ENCODE data around the gene ANKRD39. TPM values are rescaled to one million over a fixed set of nuclear protein-coding genes. Genes with fewer than 3 reads are reported as not detected.
"Not testable (repeated sequence)": the region's sequence is repeated elsewhere in the genome, so short reads cannot be mapped to it uniquely, and the experiment has no call there.

ANKRD39 gene
- total and polyA plus RNA-seq, 2 of the 8 experiments (the other 6 are each of a cell fraction or from before 2014, with no cell fraction given) = 18.5 to 21.3 TPM

- POLR2A ChIA-PET (ENCODE audit: partially characterized antibody) = interaction anchor here (0.6 to 2.3 kb wide), 3 partner anchors 9 to 32 kb away, joined by 3 to 8 read pairs (median 8); no protein-coding TSS in a partner anchor
- FAIRE-seq = not testable (repeated sequence)
- CTCF ChIA-PET (ENCODE audit: partially characterized antibody) = interaction anchor here (0.6 to 4.8 kb wide), 9 partner anchors 9 to 67 kb away, joined by 3 to 22 read pairs (median 5); partner anchors contain the start of gene ANKRD39
Observed at GRCh38 chr2:96889502-96889901, 31.7 kb upstream of the ANKRD39 start.

More at GRCh38 chr2:96889502-96889901, 31.7 kb upstream of the ANKRD39 start:
- H3K36me3 ChIP-seq (ENCODE audit: control insufficient read depth in 2 of 4, insufficient read depth in 4 of 4, low read length in 3 of 4); H4K20me1 ChIP-seq (replicated peaks in 1 of 2; ENCODE audit: control insufficient read depth in 1 of 2, insufficient read depth in 2 of 2, low read length in 2 of 2); H3K79me2 ChIP-seq (ENCODE audit: control insufficient read depth in 1 of 2, insufficient read depth in 2 of 2, low read length in 2 of 2); H2AK5ac ChIP-seq (ENCODE audit: low read depth, low read length); H3K4me1 ChIP-seq (replicated peaks in 1 of 4; ENCODE audit: control insufficient read depth in 3 of 4, insufficient read depth in 4 of 4, low read length in 3 of 4); H3K23ac ChIP-seq (ENCODE audit: insufficient read length); H2BK5ac ChIP-seq (ENCODE audit: low read depth, low read length); H3K9ac ChIP-seq (replicated peaks in 1 of 4; ENCODE audit: extremely low read depth in 1 of 4, low read depth in 3 of 4, low read length in 3 of 4); H2BK12ac ChIP-seq (ENCODE audit: low read depth, low read length); H3K18ac ChIP-seq (ENCODE audit: extremely low read depth, low read length); DNase-seq (ENCODE audit: low read depth in 1 of 2, low spot score in 2 of 2); H3K4me2 ChIP-seq (ENCODE audit: insufficient read depth in 1 of 2, low read depth in 2 of 2, low read length in 2 of 2); H4K91ac ChIP-seq (replicated peaks; ENCODE audit: insufficient read length, low read length); H3K79me1 ChIP-seq (ENCODE audit: low read depth, low read length); H3K14ac ChIP-seq (ENCODE audit: insufficient read length); H2BK120ac ChIP-seq (replicated peaks; ENCODE audit: low read depth, low read length); H4K8ac ChIP-seq (ENCODE audit: extremely low read depth, insufficient read depth, low read length); H3K9me3 ChIP-seq (ENCODE audit: insufficient read depth in 2 of 2, low read depth in 1 of 2, low read length in 1 of 2); H3K23me2 ChIP-seq (ENCODE audit: low read depth, low read length); H2BK20ac ChIP-seq (ENCODE audit: low read length); H2BK15ac ChIP-seq (ENCODE audit: low read length); H3K4me3 ChIP-seq (ENCODE audit: extremely low read depth in 1 of 4, insufficient read depth in 2 of 4, low read depth in 3 of 4, low read length in 4 of 4); H4K5ac ChIP-seq (ENCODE audit: insufficient read length, low read depth, low read length); H3K27me3 ChIP-seq (replicated peaks in 1 of 4; ENCODE audit: control insufficient read depth in 3 of 4, extremely low read depth in 1 of 4, insufficient read depth in 3 of 4, low read length in 3 of 4); H3K4ac ChIP-seq (replicated peaks; ENCODE audit: insufficient read length, low read depth, low read length); H3K27ac ChIP-seq (ENCODE audit: low read depth, low read length); H3K56ac ChIP-seq (replicated peaks; ENCODE audit: insufficient read length, low read depth, low read length); H2AFZ ChIP-seq (ENCODE audit: low read length): not testable (repeated sequence)
- WGBS, 2 experiments (ENCODE audit: extremely low coverage in 1 of 2, insufficient coverage in 1 of 2, insufficient read length in 1 of 2, insufficient replicate concordance in 2 of 2, low coverage in 1 of 2, low lambda C conversion rate in 2 of 2, missing lambda C conversion rate in 1 of 2) = 93 to 100% methylated on average over 1 to 5 of the region's 5 CpGs

All from H1 (cell line).